ENCODE data around the gene PRMT2.
"Not testable (repeated sequence)": the region's sequence is repeated elsewhere in the genome, so short reads cannot be mapped to it uniquely, and the experiment has no call there.

Gene PRMT2

DNA sequence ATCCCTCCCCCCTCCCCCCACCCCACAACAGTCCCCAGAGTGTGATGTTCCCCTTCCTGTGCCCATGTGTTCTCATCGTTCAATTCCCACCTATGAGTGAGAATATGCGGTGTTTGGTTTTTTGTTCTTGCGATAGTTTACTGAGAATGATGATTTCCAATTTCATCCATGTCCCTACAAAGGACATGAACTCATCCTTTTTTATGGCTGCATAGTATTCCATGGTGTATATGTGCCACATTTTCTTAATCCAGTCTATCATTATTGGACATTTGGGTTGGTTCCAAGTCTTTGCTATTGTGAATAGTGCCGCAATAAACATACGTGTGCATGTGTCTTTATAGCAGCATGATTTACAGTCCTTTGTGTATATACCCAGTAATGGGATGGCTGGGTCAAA is 33.4 kb downstream of the PRMT2 start:
- DNase-seq (ENCODE audit: low spot score): not testable (repeated sequence)

DNA sequence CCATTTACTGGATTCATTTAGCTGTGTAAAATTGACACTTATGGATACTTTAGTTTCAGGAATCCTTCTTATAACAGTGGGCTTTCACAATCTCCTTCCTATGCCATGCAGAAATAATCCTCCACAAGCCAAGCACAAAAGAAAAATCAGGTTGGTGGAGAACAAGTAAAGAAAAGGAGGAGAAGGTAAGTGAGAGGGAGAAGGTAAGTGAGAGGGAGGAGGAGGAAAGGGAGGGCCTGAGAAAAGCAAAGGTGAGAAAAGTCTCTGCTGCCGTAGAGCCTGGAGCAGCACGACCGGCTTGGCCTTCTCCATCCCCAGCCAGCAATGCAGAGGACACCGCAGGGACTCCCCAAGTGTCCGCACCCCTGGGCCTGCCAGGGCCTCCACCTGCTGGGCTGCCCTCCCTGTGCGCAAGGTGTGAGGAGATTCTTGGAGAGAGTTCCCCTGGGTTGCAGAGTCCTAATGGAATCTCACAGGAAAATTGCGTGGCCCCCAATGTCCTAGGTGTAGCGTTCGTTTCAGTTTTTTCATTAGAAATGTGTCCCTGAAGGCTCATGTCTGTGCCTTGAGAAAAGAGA is 39.0 kb downstream of the PRMT2 start:
- DNase-seq (ENCODE audit: low spot score): no peak

DNA sequence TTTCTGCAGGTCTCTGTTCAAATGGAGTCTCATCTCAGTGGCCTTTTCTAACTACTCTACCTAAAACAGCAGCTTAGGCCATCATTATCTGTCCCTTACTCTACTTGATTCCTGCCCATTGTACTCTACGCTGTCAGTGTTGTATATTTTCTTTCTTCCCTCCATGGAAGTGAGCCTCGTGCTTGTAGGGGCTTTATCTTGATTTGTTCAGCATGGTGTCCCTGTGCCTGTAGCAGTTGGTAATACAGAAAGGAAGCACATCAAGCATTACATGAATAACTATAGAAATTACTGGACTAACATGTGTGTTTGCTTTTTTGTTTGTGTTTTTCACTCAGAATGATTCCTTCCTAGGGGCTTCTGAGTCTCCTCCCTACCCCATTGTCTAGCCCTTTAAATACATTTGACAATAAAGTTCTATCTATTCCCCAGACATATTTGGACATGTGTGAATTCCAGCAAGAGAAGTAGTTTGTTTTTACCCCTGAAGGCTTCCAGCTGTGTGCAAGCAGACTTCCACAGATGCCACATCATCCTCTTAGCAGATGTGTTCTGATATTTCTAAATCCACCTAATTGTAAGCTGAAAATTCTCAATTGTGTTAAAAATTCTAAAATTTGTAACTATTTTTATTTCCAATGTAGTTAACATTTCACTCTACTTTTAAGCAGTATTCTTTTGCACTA is 40.3 kb downstream of the PRMT2 start:
- no peak for DNase-seq (ENCODE audit: low spot score)

DNA sequence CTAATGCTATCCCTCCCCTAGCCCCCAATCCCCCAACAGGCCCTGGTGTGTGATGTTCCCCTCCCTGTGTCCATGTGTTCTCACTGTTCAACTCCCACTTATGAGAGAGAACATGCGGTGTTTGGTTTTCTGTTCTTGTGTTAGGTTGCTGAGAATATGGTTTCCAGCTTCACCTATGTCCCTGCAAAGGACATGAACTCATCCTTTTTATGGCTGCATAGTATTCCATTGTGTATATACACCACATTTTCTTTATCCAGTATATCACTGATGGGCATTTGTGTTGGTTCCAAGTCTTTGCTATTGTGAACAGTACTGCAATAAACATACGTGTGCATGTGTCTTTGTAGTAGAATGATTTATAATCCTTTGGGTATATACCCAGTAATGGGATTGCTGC is 41.1 kb downstream of the PRMT2 start:
- not testable (repeated sequence) for DNase-seq (ENCODE audit: low spot score)

DNA sequence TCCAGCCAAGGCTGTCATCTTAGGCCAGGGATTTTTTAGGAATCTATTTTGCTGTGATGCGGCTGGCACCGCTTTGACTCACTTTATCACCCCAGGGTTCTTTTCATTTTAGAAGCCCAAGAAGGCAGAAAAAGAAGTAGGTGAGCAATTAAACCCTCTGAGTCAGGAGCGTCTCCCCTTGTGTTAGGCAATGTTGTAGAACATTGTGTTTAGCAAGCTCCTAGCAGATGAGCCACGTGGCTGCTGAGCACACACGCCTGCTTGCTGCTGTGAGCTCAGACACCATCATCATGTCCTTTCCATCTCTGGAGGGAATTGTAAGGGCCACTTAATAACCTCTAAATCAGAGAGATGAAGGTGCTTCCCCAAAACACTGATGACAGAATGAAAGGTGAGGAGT is 46.1 kb downstream of the PRMT2 start:
- not testable (repeated sequence) for DNase-seq (ENCODE audit: low spot score)

DNA sequence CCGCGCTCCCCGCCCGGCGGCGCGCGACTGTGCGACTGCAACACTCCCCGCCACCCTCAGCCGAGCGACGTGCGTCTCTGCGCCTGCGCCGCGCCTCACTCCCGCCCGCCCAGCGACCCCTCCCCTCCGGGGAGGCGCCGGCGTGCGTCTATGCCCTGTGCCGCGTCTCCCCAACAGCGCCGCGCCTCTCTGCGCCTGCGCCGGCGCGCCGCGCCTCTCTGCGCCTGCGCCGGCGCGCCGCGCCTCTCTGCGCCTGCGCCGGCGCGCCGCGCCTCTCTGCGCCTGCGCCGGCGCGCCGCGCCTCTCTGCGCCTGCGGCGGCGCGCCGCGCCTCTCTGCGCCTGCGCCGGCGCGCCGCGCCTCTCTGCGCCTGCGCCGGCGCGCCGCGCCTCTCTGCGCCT is 63.2 kb downstream of the PRMT2 start:
- not testable (repeated sequence) for DNase-seq (ENCODE audit: low spot score)

DNA sequence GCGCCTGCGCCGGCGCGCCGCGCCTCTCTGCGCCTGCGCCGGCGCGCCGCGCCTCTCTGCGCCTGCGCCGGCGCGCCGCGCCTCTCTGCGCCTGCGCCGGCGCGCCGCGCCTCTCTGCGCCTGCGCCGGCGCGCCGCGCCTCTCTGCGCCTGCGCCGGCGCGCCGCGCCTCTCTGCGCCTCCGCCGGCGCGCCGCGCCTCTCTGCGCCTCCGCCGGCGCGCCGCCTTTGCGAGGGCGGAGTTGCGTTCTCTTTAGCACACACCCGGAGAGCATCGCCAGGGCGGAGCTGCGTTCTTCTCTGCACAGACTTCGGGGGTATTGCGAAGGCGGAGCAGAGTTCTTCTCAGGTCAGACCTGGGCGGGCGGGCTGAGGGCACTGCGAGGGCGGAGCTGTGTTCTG is 63.6 kb downstream of the PRMT2 start:
- not testable (repeated sequence) for DNase-seq (ENCODE audit: low spot score)
